ENCODE measurements around the gene FAM234B.

GRCh38 chr12:13116259-13116658 lies 72.1 kb downstream of the FAM234B start:
- no peak for TF ChIP-seq CTCF (IDR thresholded peaks at IDR 0.05; ENCODE audit: low read depth, low read length)
- TF ChIP-seq EZH2phosphoT487 (IDR thresholded peaks at IDR 0.05; ENCODE audit: low read depth), result no peak

Data from OCI-LY3 (cell line).